Measurements from ENCODE around the gene RAB40C. TPM values are rescaled to one million over a fixed set of nuclear protein-coding genes. Genes with fewer than 3 reads are reported as not detected.

RAB40C gene
- total RNA-seq, 1 experiment from 2014 or later: 19.1 TPM

- no peak for DNase-seq
- Mint-ChIP-seq H3K36me3 (ENCODE audit: insufficient read depth, unreplicated experiment) (peaks cover 17% of the 10 kb centered on the region), H3K4me1 (ENCODE audit: low read depth, unreplicated experiment) (no peaks in the 10 kb centered on the region), H3K4me3 (ENCODE audit: unreplicated experiment) (no peak overlapping the region), H3K9me3 (ENCODE audit: unreplicated experiment) (no peaks in the 10 kb centered on the region), H3K27ac (ENCODE audit: unreplicated experiment) (no peak overlapping the region), H3K27me3 (ENCODE audit: insufficient read depth, unreplicated experiment) (no peaks in the 10 kb centered on the region)
- TF ChIP-seq CTCF (IDR thresholded peaks at IDR 0.05; ENCODE audit: insufficient read depth in 1 of 2, low read depth in 1 of 2, low read length in 1 of 2, severe bottlenecking in 1 of 2, unreplicated experiment in 1 of 2): no peak
- peaks cover 3% of the 10 kb centered on the region for H3K4me1 ChIP-seq
- POLR2A ChIA-PET: no interaction called here
- CTCF ChIA-PET: no interaction called here
- peaks cover 2% of the 10 kb centered on the region for H3K36me3 ChIP-seq (ENCODE audit: control insufficient read depth, insufficient read depth, low read length)
- intact Hi-C loops (cut with micrococcal nuclease; ENCODE audit: unreplicated experiment): no loop called here
- no peaks in the 10 kb centered on the region for H3K9me3 ChIP-seq
- no TSS peak for BruUV-seq (replicated peaks)
- no peak overlapping the region for H3K4me3 ChIP-seq (ENCODE audit: low read depth, low read length)
- H3K27me3 ChIP-seq (replicated peaks; ENCODE audit: control insufficient read depth, insufficient read depth, low read length): no peaks in the 10 kb centered on the region
These were observed 9.2 kb downstream of the RAB40C start for GRCh38 chr16:598823-599739.

GRCh38 chr16:600781-601180, 10.9 kb downstream of the RAB40C start:
- intact Hi-C loops (cut with micrococcal nuclease; ENCODE audit: unreplicated experiment): no loop called here
- no peaks in the 10 kb centered on the region for H3K27me3 ChIP-seq (replicated peaks; ENCODE audit: control insufficient read depth, insufficient read depth, low read length)
- H3K36me3 ChIP-seq (ENCODE audit: control insufficient read depth, insufficient read depth, low read length): peaks cover 2% of the 10 kb centered on the region
- no peak overlapping the region for H3K4me3 ChIP-seq (ENCODE audit: low read depth, low read length)
- no peaks in the 10 kb centered on the region for H3K27me3 Mint-ChIP-seq (ENCODE audit: insufficient read depth, unreplicated experiment)
- H3K9me3 ChIP-seq: no peaks in the 10 kb centered on the region
- ChIA-PET POLR2A (no interaction called here), CTCF (interaction anchor here (0.6 kb wide), 1 partner anchor 209 kb away, joined by 3 read pairs; no protein-coding TSS in a partner anchor)
- no peak overlapping the region for H3K4me3 Mint-ChIP-seq (ENCODE audit: unreplicated experiment)
- peak; percentile 15 to 47 for TF ChIP-seq CTCF (IDR thresholded peaks at IDR 0.05; ENCODE audit: insufficient read depth in 1 of 2, low read depth in 1 of 2, low read length in 1 of 2, severe bottlenecking in 1 of 2, unreplicated experiment in 1 of 2)
- H3K9me3 Mint-ChIP-seq (ENCODE audit: unreplicated experiment): no peaks in the 10 kb centered on the region
- no TSS peak for BruUV-seq (replicated peaks)
- no peak for DNase-seq
- no peaks in the 10 kb centered on the region for H3K4me1 Mint-ChIP-seq (ENCODE audit: low read depth, unreplicated experiment)
- H3K4me1 ChIP-seq: no peaks in the 10 kb centered on the region
- H3K36me3 Mint-ChIP-seq (ENCODE audit: insufficient read depth, unreplicated experiment): peaks cover 22% of the 10 kb centered on the region
- H3K27ac Mint-ChIP-seq (ENCODE audit: unreplicated experiment): no peak overlapping the region

GRCh38 chr16:603933-604332, 14.1 kb downstream of the RAB40C start:
- no peaks in the 10 kb centered on the region for H3K9me3 ChIP-seq
- no peak overlapping the region for H3K4me3 ChIP-seq (ENCODE audit: low read depth, low read length)
- CTCF ChIA-PET: no interaction called here
- peaks cover 5% of the 10 kb centered on the region for H3K36me3 Mint-ChIP-seq (ENCODE audit: insufficient read depth, unreplicated experiment)
- no TSS peak for BruUV-seq (replicated peaks)
- intact Hi-C loops (cut with micrococcal nuclease; ENCODE audit: unreplicated experiment): no loop called here
- no peak overlapping the region for H3K4me3 Mint-ChIP-seq (ENCODE audit: unreplicated experiment)
- H3K27ac Mint-ChIP-seq (ENCODE audit: unreplicated experiment): no peak overlapping the region
- H3K4me1 Mint-ChIP-seq (ENCODE audit: low read depth, unreplicated experiment): no peaks in the 10 kb centered on the region
- H3K27me3 ChIP-seq (replicated peaks; ENCODE audit: control insufficient read depth, insufficient read depth, low read length): no peaks in the 10 kb centered on the region
- TF ChIP-seq CTCF (IDR thresholded peaks at IDR 0.05; ENCODE audit: insufficient read depth in 1 of 2, low read depth in 1 of 2, low read length in 1 of 2, severe bottlenecking in 1 of 2, unreplicated experiment in 1 of 2): no peak
- POLR2A ChIA-PET: no interaction called here
- H3K9me3 Mint-ChIP-seq (ENCODE audit: unreplicated experiment): no peaks in the 10 kb centered on the region
- H3K36me3 ChIP-seq (ENCODE audit: control insufficient read depth, insufficient read depth, low read length): peaks cover 2% of the 10 kb centered on the region
- no peaks in the 10 kb centered on the region for H3K4me1 ChIP-seq
- no peak for DNase-seq
- no peaks in the 10 kb centered on the region for H3K27me3 Mint-ChIP-seq (ENCODE audit: insufficient read depth, unreplicated experiment)

All from Caco-2 (cell line).